Prostate gland (tissue), 2 donors: ENCODE results near the gene PRKAG2. TPM values are rescaled to one million over a fixed set of nuclear protein-coding genes. Genes with fewer than 3 reads are reported as not detected.

Experiments
- DNase-seq: peaks from one replicate; pipeline ENCODE4 v3.0.0-alpha.2; 2019; ENCODE audit warnings: low spot score
- H3K27ac ChIP-seq, 2 donors: fragments of 200-600 bp; sonication (generic); 2 replicates each; pipeline ENCODE4 v1.5.1; 2017 to 2019
- H3K27me3 ChIP-seq: fragments of 200-600 bp; sonication (generic); replicated peaks from 2 replicates; pipeline ENCODE4 v1.5.1; 2019; ENCODE audit not compliant: insufficient read depth
- H3K36me3 ChIP-seq, 2 donors: fragments of 200-600 bp; sonication (generic); 1 replicate in 1 of 2; 2 replicates in 1 of 2; pipeline versions ENCODE4 v1.5.1 to v1.8.1; 2017 to 2019
- H3K4me1 ChIP-seq: fragments of 200-600 bp; sonication (generic); replicated peaks from 2 replicates; pipeline ENCODE4 v1.5.1; 2019
- H3K4me3 ChIP-seq, 2 donors: fragments of 200-600 bp; sonication (generic); 2 replicates each; pipeline ENCODE4 v1.5.1; 2017 to 2019
- H3K9me3 ChIP-seq: fragments of 200-600 bp; sonication (generic); 2 replicates; pipeline ENCODE4 v1.5.1; 2017
- POLR2A ChIP-seq: fragments of 450-650 bp; IDR thresholded peaks from one replicate; pipeline ENCODE4 v1.6.1; 2016; ENCODE audit warnings: antibody characterized with exemption, mild to moderate bottlenecking
- POLR2AphosphoS5 ChIP-seq: sonication (generic); formaldehyde crosslinking; IDR thresholded peaks from one replicate; pipeline ENCODE4 v1.6.1; 2017; ENCODE audit warnings: antibody characterized with exemption
- WGBS: methylation state at CpG from one replicate; pipeline ENCODE4 v1.1.5; 2018; 5-methylcytosine and 5-hydroxymethylcytosine counted together
- intact Hi-C: fragments of 100-400 bp; cut with DNase I; formaldehyde crosslinking; loops from one replicate; pipeline ENCODE4 v1.14.2; 2022
- total RNA-seq, 2 donors: library from RNA; depleted of rRNA; stranded (reverse); fragments of >200 nt; gene quantifications; one replicate each; pipeline ENCODE4 v1.1.0, GENCODE V29; 2016
- TF ChIP-seq, protein P1 (sequence below), 4 experiments: fragments of 200-600 bp in 2 of 4; fragments of 450-650 bp in 2 of 4; sonication (generic) in 2 of 4; IDR thresholded peaks; 1 replicate in 3 of 4; 2 replicates in 1 of 4; pipeline ENCODE4 v1.5.1; 2016 to 2019; ENCODE audit warnings: antibody characterized with exemption in 4 of 4, mild to moderate bottlenecking in 2 of 4, moderate library complexity in 2 of 4

The PRKAG2 gene
- total RNA-seq, 2 donors from 2014 or later = 31.6 to 38.1 TPM

- H3K36me3 ChIP-seq = no peaks in the 10 kb centered on the region
- no peak for DNase-seq
- H3K27ac ChIP-seq = no peak overlapping the region
- H3K27me3 ChIP-seq = no peaks in the 10 kb centered on the region
- H3K4me3 ChIP-seq = no peak overlapping the region
- WGBS = 95% methylated on average over 9 of the region's 9 CpGs
- no peaks in the 10 kb centered on the region for H3K4me1 ChIP-seq
- TF ChIP-seq POLR2A (no peak), POLR2AphosphoS5 (no peak)
- TF ChIP-seq, protein P1, sequence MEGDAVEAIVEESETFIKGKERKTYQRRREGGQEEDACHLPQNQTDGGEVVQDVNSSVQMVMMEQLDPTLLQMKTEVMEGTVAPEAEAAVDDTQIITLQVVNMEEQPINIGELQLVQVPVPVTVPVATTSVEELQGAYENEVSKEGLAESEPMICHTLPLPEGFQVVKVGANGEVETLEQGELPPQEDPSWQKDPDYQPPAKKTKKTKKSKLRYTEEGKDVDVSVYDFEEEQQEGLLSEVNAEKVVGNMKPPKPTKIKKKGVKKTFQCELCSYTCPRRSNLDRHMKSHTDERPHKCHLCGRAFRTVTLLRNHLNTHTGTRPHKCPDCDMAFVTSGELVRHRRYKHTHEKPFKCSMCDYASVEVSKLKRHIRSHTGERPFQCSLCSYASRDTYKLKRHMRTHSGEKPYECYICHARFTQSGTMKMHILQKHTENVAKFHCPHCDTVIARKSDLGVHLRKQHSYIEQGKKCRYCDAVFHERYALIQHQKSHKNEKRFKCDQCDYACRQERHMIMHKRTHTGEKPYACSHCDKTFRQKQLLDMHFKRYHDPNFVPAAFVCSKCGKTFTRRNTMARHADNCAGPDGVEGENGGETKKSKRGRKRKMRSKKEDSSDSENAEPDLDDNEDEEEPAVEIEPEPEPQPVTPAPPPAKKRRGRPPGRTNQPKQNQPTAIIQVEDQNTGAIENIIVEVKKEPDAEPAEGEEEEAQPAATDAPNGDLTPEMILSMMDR (IDR thresholded peaks at IDR 0.05) = no peak
- intact Hi-C loops = no loop called here
- no peaks in the 10 kb centered on the region for H3K9me3 ChIP-seq
Observed at GRCh38 chr7:151588982-151589381, 287.9 kb downstream of the PRKAG2 start.

DNA sequence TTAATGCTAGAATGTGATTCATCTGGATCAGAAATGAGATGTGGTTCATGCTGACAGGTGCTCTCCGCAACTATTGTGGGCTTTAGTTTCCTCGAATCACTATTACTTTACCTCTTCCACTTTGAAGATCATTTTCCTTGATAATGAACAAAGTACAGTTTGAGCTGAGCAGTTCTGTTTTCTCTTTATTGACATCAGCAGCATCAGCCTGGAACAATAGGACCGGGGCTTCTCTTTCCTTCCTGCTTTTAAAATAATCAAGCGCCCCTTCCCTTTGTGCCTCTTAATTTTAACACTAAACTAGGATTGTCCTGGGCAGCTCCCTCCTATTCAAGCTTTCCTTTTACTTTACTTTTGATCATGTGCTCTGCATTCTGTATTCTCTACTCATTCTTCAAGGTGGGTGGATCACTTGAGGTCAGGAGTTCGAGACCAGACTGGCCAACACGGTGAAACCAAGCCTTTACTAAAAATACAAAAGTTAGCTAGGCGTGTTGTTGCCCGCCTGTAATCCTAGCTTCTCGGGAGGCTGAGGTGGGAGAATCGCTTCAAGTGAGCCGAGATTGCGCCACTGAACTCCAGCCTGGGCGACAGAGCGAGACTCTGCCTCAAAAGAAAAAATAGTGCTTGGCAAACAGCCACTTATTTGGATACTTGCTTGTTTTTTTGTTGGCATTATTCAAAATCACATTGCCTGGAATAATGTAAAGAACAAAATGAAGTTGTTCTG, 290.2 kb downstream of the PRKAG2 start:
- Histone ChIP-seq H3K27me3 (no peaks in the 10 kb centered on the region), H3K27ac (no peak overlapping the region), H3K36me3 (no peaks in the 10 kb centered on the region), H3K4me1 (no peaks in the 10 kb centered on the region), H3K9me3 (no peaks in the 10 kb centered on the region), H3K4me3 (no peak overlapping the region)
- DNase-seq = no peak
- no peak for TF ChIP-seq POLR2AphosphoS5
- TF ChIP-seq, protein P1 (IDR thresholded peaks at IDR 0.05) = no peak
- no peak for TF ChIP-seq POLR2A
- intact Hi-C loops = no loop called here
- WGBS = 67% methylated on average over 14 of the region's 14 CpGs

DNA sequence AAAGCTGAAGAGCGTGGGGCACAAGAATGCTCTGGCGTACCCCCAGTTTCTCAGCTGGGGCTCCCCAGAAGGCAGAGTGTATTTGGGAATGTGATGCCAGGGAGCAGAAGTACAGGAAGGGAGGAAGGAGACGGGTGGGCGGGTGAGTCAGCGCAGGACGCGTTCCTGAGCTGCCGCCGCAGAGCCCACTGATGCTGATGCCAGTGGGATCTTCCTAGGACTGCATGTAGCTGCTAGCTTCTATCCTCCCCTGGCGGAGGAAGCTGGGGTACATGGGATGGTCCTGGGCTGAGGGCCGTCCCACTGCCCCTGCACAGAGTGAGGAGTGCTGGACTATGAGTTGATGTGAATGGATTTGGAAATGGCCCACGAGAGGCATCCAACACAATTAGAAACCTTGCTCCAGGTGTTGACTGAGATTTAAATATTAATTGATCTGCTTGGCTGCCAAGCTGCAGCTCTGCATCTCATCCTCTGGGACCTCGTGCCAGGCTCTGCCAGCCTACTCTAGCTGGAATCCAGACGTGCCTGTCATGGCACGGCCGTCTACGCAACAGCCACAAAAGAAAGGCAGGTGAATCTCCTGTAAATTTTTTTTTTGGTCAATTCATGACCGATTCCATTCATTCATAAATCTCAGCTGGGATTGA, 291.0 kb downstream of the PRKAG2 start:
- TF ChIP-seq POLR2A (no peak), POLR2AphosphoS5 (no peak)
- TF ChIP-seq, protein P1 (IDR thresholded peaks at IDR 0.05) = no peak
- 66% methylated on average over 18 of the region's 18 CpGs for WGBS
- H3K27ac ChIP-seq = no peak overlapping the region
- intact Hi-C loops = no loop called here
- no peak for DNase-seq
- H3K4me3 ChIP-seq = no peak overlapping the region
- no peaks in the 10 kb centered on the region for H3K27me3 ChIP-seq
- no peaks in the 10 kb centered on the region for H3K36me3 ChIP-seq
- H3K4me1 ChIP-seq = no peaks in the 10 kb centered on the region
- no peaks in the 10 kb centered on the region for H3K9me3 ChIP-seq

DNA sequence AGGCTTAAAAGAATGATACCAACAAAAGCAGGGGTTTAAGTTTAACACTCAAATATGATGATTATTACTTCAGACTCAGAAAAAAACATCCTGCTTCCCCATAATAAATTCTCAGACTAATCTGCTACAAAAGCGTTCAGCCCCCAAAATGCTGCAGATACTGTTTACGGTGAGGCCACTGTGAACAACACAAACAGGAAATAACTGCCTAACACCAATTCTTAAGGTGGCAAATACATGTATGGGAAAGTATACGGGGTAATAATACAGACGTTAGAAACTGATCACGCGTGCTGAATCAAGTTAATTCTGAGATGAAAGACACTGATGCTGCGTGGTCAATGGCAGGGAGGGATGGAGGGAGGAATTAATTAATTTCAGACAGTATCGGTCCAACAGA, 295.2 kb downstream of the PRKAG2 start:
- intact Hi-C loops = no loop called here
- Histone ChIP-seq H3K27ac (no peak overlapping the region), H3K4me1 (no peaks in the 10 kb centered on the region), H3K27me3 (no peaks in the 10 kb centered on the region), H3K4me3 (no peak overlapping the region), H3K36me3 (no peaks in the 10 kb centered on the region), H3K9me3 (no peaks in the 10 kb centered on the region)
- TF ChIP-seq POLR2AphosphoS5 (no peak), POLR2A (no peak)
- TF ChIP-seq, protein P1 (IDR thresholded peaks at IDR 0.05) = no peak
- WGBS = 87% methylated on average over 8 of the region's 8 CpGs
- no peak for DNase-seq

DNA sequence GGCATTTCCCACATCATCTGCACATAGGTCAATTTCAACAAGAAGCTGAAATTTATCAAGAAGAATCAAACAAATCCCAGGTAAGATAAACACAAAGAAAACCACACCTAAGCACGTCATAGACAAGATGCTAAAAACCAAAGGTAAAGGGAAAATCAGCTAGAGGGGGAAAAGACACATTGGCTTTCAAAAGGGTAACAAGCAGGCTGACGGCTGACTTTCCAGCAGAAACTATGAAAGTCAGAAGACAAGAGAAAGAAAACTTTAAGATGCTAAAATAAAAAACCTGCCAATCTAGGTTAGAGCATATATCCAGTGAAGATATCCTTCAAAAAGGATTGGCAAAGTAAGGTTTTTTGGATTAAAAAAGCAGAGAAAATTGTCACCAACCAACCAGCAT, 297.3 kb downstream of the PRKAG2 start:
- WGBS = 97% methylated on average over 2 of the region's 2 CpGs
- no peak for DNase-seq
- no peak overlapping the region for H3K4me3 ChIP-seq
- intact Hi-C loops = no loop called here
- H3K27me3 ChIP-seq = no peaks in the 10 kb centered on the region
- no peak overlapping the region for H3K27ac ChIP-seq
- no peaks in the 10 kb centered on the region for H3K4me1 ChIP-seq
- no peaks in the 10 kb centered on the region for H3K9me3 ChIP-seq
- no peak for TF ChIP-seq POLR2A
- no peak for TF ChIP-seq POLR2AphosphoS5
- TF ChIP-seq, protein P1 (IDR thresholded peaks at IDR 0.05) = no peak
- no peaks in the 10 kb centered on the region for H3K36me3 ChIP-seq
